DOHH2 (cell line): ENCODE measurements around the gene COL25A1.

Source experiments
- H3F3A ChIP-seq: fragments of 200-600 bp; sonication (generic), shearing (Covaris generic); 2 replicates; pipeline ENCODE4 v1.6.0; 2016; ENCODE audit warnings: antibody characterized with exemption, mild to moderate bottlenecking; ENCODE audit not compliant: control insufficient read depth, insufficient read depth
- H3K27ac ChIP-seq: fragments of 200-600 bp; sonication (generic); 2 replicates; pipeline ENCODE4 v1.5.1; 2014; ENCODE audit warnings: low read depth, mild to moderate bottlenecking, low read length, moderate library complexity
- H3K27me3 ChIP-seq: fragments of 200-600 bp; sonication (generic); 2 replicates; pipeline ENCODE4 v1.6.1; 2014; ENCODE audit warnings: mild to moderate bottlenecking, low read length, mixed read lengths; ENCODE audit not compliant: control insufficient read depth
- H3K36me3 ChIP-seq: fragments of 200-600 bp; sonication (generic); 2 replicates; pipeline ENCODE4 v1.6.1; 2014; ENCODE audit warnings: mild to moderate bottlenecking, low read length, moderate library complexity, mixed read lengths; ENCODE audit not compliant: control insufficient read depth
- H3K4me1 ChIP-seq: fragments of 200-600 bp; sonication (generic); 2 replicates; pipeline ENCODE4 v1.6.1; 2014; ENCODE audit warnings: mild to moderate bottlenecking, low read length, mixed read lengths; ENCODE audit not compliant: control insufficient read depth
- H3K4me2 ChIP-seq: fragments of 200-600 bp; sonication (generic); 2 replicates; pipeline ENCODE4 v1.6.0; 2014; ENCODE audit warnings: mild to moderate bottlenecking, low read length, moderate library complexity
- H3K4me3 ChIP-seq: fragments of 200-600 bp; sonication (generic); 2 replicates; pipeline ENCODE4 v1.5.1; 2014; ENCODE audit warnings: mild to moderate bottlenecking, low read length, mixed read lengths
- H3K79me2 ChIP-seq: fragments of 200-600 bp; sonication (generic); 2 replicates; pipeline ENCODE4 v1.6.1; 2014; ENCODE audit warnings: mild to moderate bottlenecking, low read length, mixed read lengths; ENCODE audit not compliant: control insufficient read depth
- H3K9me2 ChIP-seq: fragments of 200-600 bp; sonication (generic); replicated peaks from 2 replicates; pipeline ENCODE4 v1.6.1; 2014; ENCODE audit warnings: mild to moderate bottlenecking, low read length, mixed read lengths; ENCODE audit not compliant: control insufficient read depth
- H3K9me3 ChIP-seq: fragments of 200-600 bp; sonication (generic); 2 replicates; pipeline ENCODE4 v1.6.1; 2014; ENCODE audit warnings: antibody characterized with exemption, low read length, mixed read lengths; ENCODE audit not compliant: control insufficient read depth, insufficient read depth
- H4K20me1 ChIP-seq: fragments of 200-600 bp; sonication (generic); 2 replicates; pipeline ENCODE4 v1.6.0; 2014; ENCODE audit warnings: low read depth, mild to moderate bottlenecking, antibody characterized with exemption, low read length, moderate library complexity; ENCODE audit not compliant: control insufficient read depth, insufficient read depth
- CTCF ChIP-seq: fragments of 200-600 bp; sonication (generic); IDR thresholded peaks from one replicate; pipeline ENCODE4 v1.5.1; 2014; ENCODE audit warnings: antibody characterized with exemption, mild to moderate bottlenecking, low read depth, low read length; ENCODE audit not compliant: poor library complexity, severe bottlenecking
- EZH2phosphoT487 ChIP-seq: fragments of 200-600 bp; sonication (generic); IDR thresholded peaks from 2 replicates; pipeline ENCODE4 v1.6.1; 2017; ENCODE audit warnings: borderline replicate concordance, mild to moderate bottlenecking, antibody characterized with exemption, low read length, moderate library complexity, mixed read lengths

COL25A1 gene

GRCh38 chr4:109251396-109251795 lies 51.1 kb downstream of the COL25A1 start:
- no peaks in the 10 kb centered on the region for H3K9me2 ChIP-seq
- no peaks in the 10 kb centered on the region for H3F3A ChIP-seq
- H3K36me3 ChIP-seq, result no peaks in the 10 kb centered on the region
- no peaks in the 10 kb centered on the region; the same call in 1 of the 2 replicates for H3K27me3 ChIP-seq
- H3K9me3 ChIP-seq, result no peaks in the 10 kb centered on the region
- TF ChIP-seq EZH2phosphoT487 (no peak), CTCF (no peak)
- H3K4me3 ChIP-seq, result no peak overlapping the region
- no peaks in the 10 kb centered on the region for H3K4me1 ChIP-seq
- no peaks in the 10 kb centered on the region for H4K20me1 ChIP-seq
- no peak overlapping the region for H3K4me2 ChIP-seq
- H3K79me2 ChIP-seq, result no peaks in the 10 kb centered on the region
- H3K27ac ChIP-seq, result no peak overlapping the region

- no peaks in the 10 kb centered on the region for H3K4me1 ChIP-seq
- H3K4me2 ChIP-seq, result no peak overlapping the region
- TF ChIP-seq CTCF (no peak), EZH2phosphoT487 (no peak)
- H3K27me3 ChIP-seq, result no peaks in the 10 kb centered on the region
- H3K9me3 ChIP-seq, result no peaks in the 10 kb centered on the region
- no peak overlapping the region for H3K27ac ChIP-seq
- H3K4me3 ChIP-seq, result no peak overlapping the region
- H3K79me2 ChIP-seq, result no peaks in the 10 kb centered on the region
- no peaks in the 10 kb centered on the region for H3F3A ChIP-seq
- no peaks in the 10 kb centered on the region for H3K36me3 ChIP-seq
- H4K20me1 ChIP-seq, result no peaks in the 10 kb centered on the region
- H3K9me2 ChIP-seq, result no peaks in the 10 kb centered on the region
Observed at GRCh38 chr4:109248322-109248900, 54.0 kb downstream of the COL25A1 start.

- TF ChIP-seq EZH2phosphoT487 (no peak), CTCF (no peak)
Observed at GRCh38 chr4:109243871-109244270, 58.6 kb downstream of the COL25A1 start.

GRCh38 chr4:109238746-109239145 lies 63.7 kb downstream of the COL25A1 start:
- Histone ChIP-seq H3K27me3 (no peaks in the 10 kb centered on the region), H3K9me2 (no peaks in the 10 kb centered on the region), H3K4me3 (no peak overlapping the region), H3F3A (no peaks in the 10 kb centered on the region), H4K20me1 (no peaks in the 10 kb centered on the region), H3K27ac (no peak overlapping the region), H3K9me3 (no peaks in the 10 kb centered on the region), H3K79me2 (no peaks in the 10 kb centered on the region), H3K4me1 (no peaks in the 10 kb centered on the region), H3K36me3 (no peaks in the 10 kb centered on the region), H3K4me2 (no peak overlapping the region)
- TF ChIP-seq CTCF (no peak), EZH2phosphoT487 (no peak)

More at GRCh38 chr4:109243871-109244270, 58.6 kb downstream of the COL25A1 start:
- no peaks in the 10 kb centered on the region for H3F3A ChIP-seq
- no peaks in the 10 kb centered on the region for H3K4me1 ChIP-seq
- H3K9me2 ChIP-seq, result no peaks in the 10 kb centered on the region
- no peaks in the 10 kb centered on the region for H3K9me3 ChIP-seq
- no peaks in the 10 kb centered on the region for H3K36me3 ChIP-seq
- no peaks in the 10 kb centered on the region for H3K79me2 ChIP-seq
- no peaks in the 10 kb centered on the region for H4K20me1 ChIP-seq
- no peak overlapping the region for H3K4me3 ChIP-seq
- H3K27me3 ChIP-seq, result no peaks in the 10 kb centered on the region
- H3K4me2 ChIP-seq, result no peak overlapping the region
- no peak overlapping the region for H3K27ac ChIP-seq
